GM20000 (cell line): ENCODE measurements around the gene C1QL2.

Experiments
- DNase-seq: peaks from one replicate; pipeline ENCODE4 v3.0.0; 2012; ENCODE audit warnings: low spot score
- TF ChIP-seq, protein P1 (sequence below): IDR thresholded peaks from 2 replicates; pipeline ENCODE4 v1.5.1; 2012; ENCODE audit warnings: mild to moderate bottlenecking, control low read depth; ENCODE audit errors: extremely low read depth, missing control alignments

C1QL2 gene

GRCh38 chr2:119170504-119170903, 12.0 kb upstream of the C1QL2 start:
- TF ChIP-seq, protein P1, sequence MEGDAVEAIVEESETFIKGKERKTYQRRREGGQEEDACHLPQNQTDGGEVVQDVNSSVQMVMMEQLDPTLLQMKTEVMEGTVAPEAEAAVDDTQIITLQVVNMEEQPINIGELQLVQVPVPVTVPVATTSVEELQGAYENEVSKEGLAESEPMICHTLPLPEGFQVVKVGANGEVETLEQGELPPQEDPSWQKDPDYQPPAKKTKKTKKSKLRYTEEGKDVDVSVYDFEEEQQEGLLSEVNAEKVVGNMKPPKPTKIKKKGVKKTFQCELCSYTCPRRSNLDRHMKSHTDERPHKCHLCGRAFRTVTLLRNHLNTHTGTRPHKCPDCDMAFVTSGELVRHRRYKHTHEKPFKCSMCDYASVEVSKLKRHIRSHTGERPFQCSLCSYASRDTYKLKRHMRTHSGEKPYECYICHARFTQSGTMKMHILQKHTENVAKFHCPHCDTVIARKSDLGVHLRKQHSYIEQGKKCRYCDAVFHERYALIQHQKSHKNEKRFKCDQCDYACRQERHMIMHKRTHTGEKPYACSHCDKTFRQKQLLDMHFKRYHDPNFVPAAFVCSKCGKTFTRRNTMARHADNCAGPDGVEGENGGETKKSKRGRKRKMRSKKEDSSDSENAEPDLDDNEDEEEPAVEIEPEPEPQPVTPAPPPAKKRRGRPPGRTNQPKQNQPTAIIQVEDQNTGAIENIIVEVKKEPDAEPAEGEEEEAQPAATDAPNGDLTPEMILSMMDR, result no peak
- no peak for DNase-seq

DNA sequence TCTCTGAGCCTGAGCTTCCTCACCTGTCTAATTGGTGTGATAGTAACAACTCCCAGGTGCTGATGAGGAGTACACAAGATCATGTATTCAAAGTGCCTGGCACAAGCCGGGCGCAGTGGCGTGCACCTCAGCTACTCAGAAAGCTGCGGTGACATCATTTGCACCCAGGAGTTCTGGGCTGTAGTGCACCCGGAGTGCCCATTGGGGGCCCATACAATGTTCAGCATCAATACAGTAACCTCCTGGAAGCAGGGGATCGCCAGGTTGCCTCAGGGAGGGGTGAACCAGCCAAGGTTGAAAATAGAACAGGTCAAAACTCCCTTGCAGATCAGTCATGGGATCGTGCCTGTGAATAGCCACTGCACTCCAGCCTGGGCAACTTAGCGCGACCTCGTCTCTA, 11.2 kb upstream of the C1QL2 start:
- TF ChIP-seq, protein P1, result no peak
- no peak for DNase-seq

DNA sequence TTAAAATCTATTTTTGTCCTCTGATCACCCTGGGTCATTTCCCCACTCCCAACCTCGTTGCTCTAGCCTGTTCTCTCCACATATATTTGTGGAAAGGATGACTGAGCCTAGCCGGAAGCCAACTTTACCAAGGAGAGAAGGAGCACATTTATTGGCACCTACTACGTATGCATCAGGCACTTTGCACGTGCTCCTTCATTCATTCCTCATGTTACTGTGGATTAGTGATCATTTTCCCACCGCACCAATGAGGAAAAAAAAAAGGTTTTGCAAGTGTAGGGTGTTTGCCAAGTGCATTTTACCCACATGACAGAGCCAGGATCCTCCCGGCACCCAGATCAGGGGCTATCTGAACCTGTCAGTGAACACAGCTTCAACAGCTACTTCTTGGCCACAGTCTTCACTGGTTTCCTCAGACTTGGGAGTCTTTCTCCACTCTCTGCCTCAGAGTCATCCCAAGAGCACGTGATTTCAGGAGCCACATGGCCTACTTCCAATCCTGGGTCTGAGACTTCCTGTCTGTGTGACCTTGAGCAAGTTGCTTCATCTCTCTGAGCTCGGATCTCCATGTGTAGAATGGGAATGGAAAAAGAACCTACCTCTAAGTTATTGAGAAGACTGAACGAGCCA, 1.9 kb upstream of the C1QL2 start:
- TF ChIP-seq, protein P1, result no peak

GRCh38 chr2:119157850-119158511, 570 bp downstream of the C1QL2 start:
- TF ChIP-seq, protein P1, result no peak
- DNase-seq, result no peak

More for the DNA sequence above, 1.9 kb upstream of the C1QL2 start:
- no peak for DNase-seq

DNA sequence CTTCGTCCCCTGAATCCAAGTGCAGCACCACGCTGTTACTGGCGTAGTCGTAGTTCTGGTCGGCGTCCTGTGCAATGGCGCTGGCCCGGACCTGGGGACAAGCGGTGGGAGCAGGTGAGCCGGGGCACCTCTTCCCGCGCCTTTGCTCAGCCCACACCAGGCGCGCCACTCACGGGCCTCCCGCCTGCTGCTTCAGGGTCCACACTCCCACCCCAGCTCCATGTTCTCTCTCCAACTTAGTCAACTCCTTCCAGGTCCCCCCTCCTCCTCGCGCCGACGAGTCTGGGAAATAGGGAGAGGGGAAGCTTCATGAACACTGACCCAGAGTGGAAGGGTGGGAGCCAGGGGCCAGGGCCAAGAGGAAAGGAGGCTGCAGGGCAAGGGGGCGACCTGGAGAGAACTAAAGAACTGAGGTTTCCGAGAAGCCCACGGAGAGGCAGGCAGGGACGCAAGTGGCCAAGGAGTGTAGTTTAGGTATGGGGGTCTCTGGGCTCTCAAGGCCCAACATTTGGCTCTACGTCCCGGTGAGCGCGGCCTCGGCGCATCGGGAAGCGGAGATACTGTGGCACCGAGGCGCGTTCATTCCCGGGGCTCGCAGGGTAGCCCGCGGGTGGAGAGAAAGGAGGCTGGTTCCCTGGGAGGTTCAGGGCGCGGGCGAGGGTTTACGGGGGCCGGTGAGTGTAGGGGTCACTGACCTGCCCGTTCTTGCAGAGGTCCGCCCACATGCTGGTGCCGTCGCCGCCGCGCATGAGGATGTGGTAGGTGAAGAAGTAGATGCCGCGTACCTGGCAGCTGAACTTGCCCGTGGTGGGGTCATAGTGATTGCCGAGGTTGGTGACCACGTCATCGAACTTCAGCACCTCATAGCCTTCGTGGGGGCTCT, 1.4 kb downstream of the C1QL2 start:
- no peak for DNase-seq
- TF ChIP-seq, protein P1, result no peak

GRCh38 chr2:119156105-119156890, 2.3 kb downstream of the C1QL2 start:
- TF ChIP-seq, protein P1, result no peak
- DNase-seq, result no peak
